A673 (cell line): ENCODE results near the gene RAPGEF2.

Experiments used
- EZH2 ChIP-seq: fragments of 200-600 bp; sonication (generic); IDR thresholded peaks from 2 replicates; pipeline ENCODE4 v1.6.1; 2017; ENCODE audit warnings: borderline replicate concordance, low read depth, mild to moderate bottlenecking, mixed read lengths, antibody characterized with exemption, low read length; ENCODE audit not compliant: poor library complexity, severe bottlenecking
- TF ChIP-seq, protein P1 (sequence below): fragments of 300-800, 200-600 bp; sonication (generic); conservative IDR thresholded peaks from 2 replicates; pipeline ENCODE4 v1.5.1; 2017; ENCODE audit warnings: low read depth, mild to moderate bottlenecking, antibody characterized with exemption, low read length, moderate library complexity, mixed read lengths

DNA sequence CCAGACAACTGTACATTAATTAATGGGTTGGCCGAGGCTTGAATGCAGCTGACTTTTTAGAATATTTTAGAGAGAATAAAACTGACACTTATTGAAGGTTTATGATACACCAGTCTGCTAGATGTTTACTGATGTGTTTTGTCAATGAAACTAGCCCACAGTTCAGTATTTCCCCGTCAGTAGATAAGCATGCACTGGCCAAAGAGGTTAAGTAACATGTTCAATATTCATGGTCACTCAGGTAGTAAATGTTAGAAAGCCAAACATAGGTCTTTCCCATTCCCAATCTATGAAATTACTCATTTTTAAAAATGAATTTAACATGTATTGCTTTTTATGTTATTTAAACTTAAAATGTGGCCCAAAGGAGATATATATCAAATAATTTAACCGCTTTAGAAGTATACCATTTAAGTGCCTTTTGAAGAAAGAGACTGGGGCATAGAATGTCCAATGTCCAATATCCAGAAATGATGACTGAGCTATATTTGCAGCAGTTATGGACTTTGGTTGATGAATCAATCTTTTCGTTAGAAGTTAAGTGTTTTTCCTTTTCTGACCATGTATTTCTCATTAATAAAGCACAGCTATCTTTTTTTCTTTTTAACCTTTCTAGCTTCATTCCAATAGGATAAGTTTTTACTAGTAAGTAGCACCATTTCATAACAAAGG is 156.1 kb downstream of the RAPGEF2 start:
- TF ChIP-seq, protein P1, sequence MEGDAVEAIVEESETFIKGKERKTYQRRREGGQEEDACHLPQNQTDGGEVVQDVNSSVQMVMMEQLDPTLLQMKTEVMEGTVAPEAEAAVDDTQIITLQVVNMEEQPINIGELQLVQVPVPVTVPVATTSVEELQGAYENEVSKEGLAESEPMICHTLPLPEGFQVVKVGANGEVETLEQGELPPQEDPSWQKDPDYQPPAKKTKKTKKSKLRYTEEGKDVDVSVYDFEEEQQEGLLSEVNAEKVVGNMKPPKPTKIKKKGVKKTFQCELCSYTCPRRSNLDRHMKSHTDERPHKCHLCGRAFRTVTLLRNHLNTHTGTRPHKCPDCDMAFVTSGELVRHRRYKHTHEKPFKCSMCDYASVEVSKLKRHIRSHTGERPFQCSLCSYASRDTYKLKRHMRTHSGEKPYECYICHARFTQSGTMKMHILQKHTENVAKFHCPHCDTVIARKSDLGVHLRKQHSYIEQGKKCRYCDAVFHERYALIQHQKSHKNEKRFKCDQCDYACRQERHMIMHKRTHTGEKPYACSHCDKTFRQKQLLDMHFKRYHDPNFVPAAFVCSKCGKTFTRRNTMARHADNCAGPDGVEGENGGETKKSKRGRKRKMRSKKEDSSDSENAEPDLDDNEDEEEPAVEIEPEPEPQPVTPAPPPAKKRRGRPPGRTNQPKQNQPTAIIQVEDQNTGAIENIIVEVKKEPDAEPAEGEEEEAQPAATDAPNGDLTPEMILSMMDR = no peak
- no peak for TF ChIP-seq EZH2
